Activated CD8-positive, alpha-beta T cell treated with anti-CD3 and anti-CD28 coated beads for 36 hours (primary cell): ENCODE results near the gene MAP3K5. TPM values are rescaled to one million over a fixed set of nuclear protein-coding genes. Genes with fewer than 3 reads are reported as not detected.
"Not testable (repeated sequence)": the region's sequence is repeated elsewhere in the genome, so short reads cannot be mapped to it uniquely, and the experiment has no call there.

Source experiments
- ATAC-seq: fragments of 200-7000 bp; cut with Tn5 transposase; one replicate; pipeline ENCODE4 v1.10.0; 2021; ENCODE audit warnings: mild to moderate bottlenecking, moderate library complexity
- CTCF ChIA-PET: fragments of 350-600 bp; sonication (Branson Sonifier 250); formaldehyde crosslinking; loops from one replicate; lab custom pipeline; 2021; ENCODE audit warnings: antibody characterized with exemption; lab: Charles Lee
- POLR2A ChIA-PET: fragments of 350-600 bp; sonication (Branson Sonifier 250); formaldehyde crosslinking; loops from one replicate; lab custom pipeline; 2021; ENCODE audit warnings: antibody characterized with exemption; lab: Charles Lee
- DNase-seq: peaks from one replicate; pipeline ENCODE4 v3.0.0-alpha.2; 2020
- H3K27ac Mint-ChIP-seq: one replicate; pipeline ENCODE4 v1.8.0; 2021; ENCODE audit warnings: mild to moderate bottlenecking, mixed read lengths
- H3K27me3 Mint-ChIP-seq: one replicate; pipeline ENCODE4 v1.8.0; 2021; ENCODE audit warnings: mixed read lengths
- H3K36me3 Mint-ChIP-seq: one replicate; pipeline ENCODE4 v1.8.0; 2021; ENCODE audit warnings: low read depth, mixed read lengths
- H3K4me1 Mint-ChIP-seq: one replicate; pipeline ENCODE4 v1.8.0; 2021; ENCODE audit warnings: low read depth, mixed read lengths
- H3K4me3 Mint-ChIP-seq: one replicate; pipeline ENCODE4 v1.8.0; 2021; ENCODE audit warnings: mild to moderate bottlenecking, moderate library complexity, mixed read lengths
- H3K9me3 Mint-ChIP-seq: one replicate; pipeline ENCODE4 v1.8.0; 2021; ENCODE audit warnings: mixed read lengths
- CTCF ChIP-seq: fragments of 200-600 bp; IDR thresholded peaks from one replicate; pipeline ENCODE4 v1.8.0; 2022; ENCODE audit warnings: antibody characterized with exemption, mild to moderate bottlenecking
- intact Hi-C: fragments of 100-400 bp; cut with micrococcal nuclease; formaldehyde crosslinking; loops from one replicate; pipeline ENCODE4 v1.10.0; 2022
- total RNA-seq, 2 experiments: library from RNA; stranded (reverse); gene quantifications; one replicate each; pipeline ENCODE4 v1.2.3, GENCODE V29; 2021

The MAP3K5 gene
- total RNA-seq, 2 experiments from 2014 or later, result 4.4 to 4.6 TPM

DNA sequence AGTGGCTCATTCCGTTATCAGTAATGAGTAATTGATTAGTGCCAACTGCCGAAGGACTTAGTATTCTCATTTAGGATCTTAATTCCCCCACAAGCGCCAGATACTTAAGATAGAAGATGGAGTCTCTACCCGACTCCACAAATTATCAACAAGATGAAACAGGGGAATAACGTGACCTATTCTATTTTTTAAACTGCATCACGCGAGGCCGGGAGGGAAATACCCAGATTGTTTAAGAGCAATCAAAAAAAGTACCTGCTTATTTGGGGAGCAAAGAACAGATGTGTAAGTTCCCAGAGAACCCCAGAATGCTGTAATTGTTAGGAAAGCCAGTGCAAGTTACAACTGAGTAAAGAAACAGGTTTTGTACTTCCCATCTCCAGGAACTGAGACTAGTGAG is 1.1 kb upstream of the MAP3K5 start:
- H3K27ac Mint-ChIP-seq, result peak overlapping the region; percentile 96
- H3K4me3 Mint-ChIP-seq, result peak overlapping the region; percentile 83
- peaks cover 27% of the 10 kb centered on the region for H3K4me1 Mint-ChIP-seq
- no peak for TF ChIP-seq CTCF
- CTCF ChIA-PET, result interaction anchor here (1.2 to 6.3 kb wide), 12 partner anchors 10 to 186 kb away, joined by 4 to 370 read pairs (median 15); no protein-coding TSS in a partner anchor
- peaks cover 3% of the 10 kb centered on the region for H3K36me3 Mint-ChIP-seq
- H3K27me3 Mint-ChIP-seq, result no peaks in the 10 kb centered on the region
- POLR2A ChIA-PET, result interaction anchor here (0.9 to 2.9 kb wide), 6 partner anchors 30 to 150 kb away, joined by 3 to 29 read pairs (median 6); partner anchors contain the start of gene PEX7
- ATAC-seq (no peak), DNase-seq (peak; percentile 50)
- intact Hi-C loops, result loop anchor here (1.0 kb wide), 1 partner anchor 149 kb away; no protein-coding TSS in a partner anchor
- no peaks in the 10 kb centered on the region for H3K9me3 Mint-ChIP-seq

DNA sequence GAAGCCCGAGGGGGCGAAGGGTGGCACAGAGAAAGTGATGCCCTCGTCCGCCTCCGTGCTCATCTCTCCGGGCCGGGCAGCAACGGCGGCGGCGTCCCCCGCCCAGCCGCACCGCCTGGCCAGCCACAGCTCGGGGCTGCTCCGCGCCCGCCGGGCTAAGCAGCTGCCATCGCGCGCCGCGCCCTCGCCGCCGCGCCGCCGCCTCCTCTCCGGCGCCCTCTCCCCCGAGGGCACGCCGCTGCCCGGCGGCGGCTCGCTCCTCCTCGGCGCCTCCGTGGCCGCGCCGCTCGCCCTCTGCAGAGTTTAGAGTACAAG is 225 bp downstream of the MAP3K5 start:
- POLR2A ChIA-PET, result interaction anchor here (0.7 to 2.9 kb wide), 26 partner anchors 9 to 502 kb away, joined by 3 to 29 read pairs (median 4); partner anchors contain the start of genes BCLAF1, PEX7 and SLC35D3
- Mint-ChIP-seq H3K4me1 (peaks cover 40% of the 10 kb centered on the region), H3K36me3 (peaks cover 3% of the 10 kb centered on the region), H3K27me3 (no peaks in the 10 kb centered on the region), H3K9me3 (no peaks in the 10 kb centered on the region), H3K4me3 (peak overlapping the region; percentile 83), H3K27ac (peak overlapping the region; percentile 96)
- intact Hi-C loops, result no loop called here
- CTCF ChIA-PET, result interaction anchor here (0.7 to 5.1 kb wide), 70 partner anchors 8 to 503 kb away, joined by 3 to 370 read pairs (median 6); partner anchors contain the start of genes BCLAF1 and PEX7
- DNase-seq, result no peak
- no peak for TF ChIP-seq CTCF
- no peak for ATAC-seq

GRCh38 chr6:136791296-136792094 is 782 bp downstream of the MAP3K5 start:
- POLR2A ChIA-PET, result interaction anchor here (0.7 to 2.9 kb wide), 21 partner anchors 8 to 501 kb away, joined by 3 to 29 read pairs (median 5); partner anchors contain the start of genes BCLAF1, PEX7 and SLC35D3
- H3K27ac Mint-ChIP-seq, result peak overlapping the region; percentile 89
- no peaks in the 10 kb centered on the region for H3K9me3 Mint-ChIP-seq
- CTCF ChIA-PET, result interaction anchor here (0.7 to 5.1 kb wide), 62 partner anchors 8 to 503 kb away, joined by 3 to 370 read pairs (median 6); partner anchors contain the start of gene PEX7
- ATAC-seq (peak; percentile 4), DNase-seq (peak; percentile 65)
- no peaks in the 10 kb centered on the region for H3K27me3 Mint-ChIP-seq
- peak overlapping the region; percentile 83 for H3K4me3 Mint-ChIP-seq
- H3K36me3 Mint-ChIP-seq, result peaks cover 3% of the 10 kb centered on the region
- TF ChIP-seq CTCF, result no peak
- intact Hi-C loops, result no loop called here
- peaks cover 42% of the 10 kb centered on the region for H3K4me1 Mint-ChIP-seq

- intact Hi-C loops, result no loop called here
- Mint-ChIP-seq H3K27ac (peak overlapping the region; percentile 89), H3K9me3 (no peaks in the 10 kb centered on the region), H3K4me3 (peak overlapping the region; percentile 83), H3K27me3 (no peaks in the 10 kb centered on the region), H3K36me3 (peaks cover 3% of the 10 kb centered on the region), H3K4me1 (peaks cover 47% of the 10 kb centered on the region)
- no peak for ATAC-seq
- ChIA-PET CTCF (interaction anchor here (0.8 to 5.1 kb wide), 4 partner anchors 27 to 207 kb away, joined by 3 to 370 read pairs (median 44); no protein-coding TSS in a partner anchor), POLR2A (interaction anchor here (2.1 to 2.7 kb wide), 2 partner anchors 27 to 147 kb away, joined by 8 to 14 read pairs; no protein-coding TSS in a partner anchor)
- no peak for DNase-seq
- no peak for TF ChIP-seq CTCF
Observed at GRCh38 chr6:136790411-136791295, 1.6 kb downstream of the MAP3K5 start.

- not testable (repeated sequence) for H3K9me3 Mint-ChIP-seq, ATAC-seq, DNase-seq, H3K36me3 Mint-ChIP-seq, H3K4me3 Mint-ChIP-seq, H3K27me3 Mint-ChIP-seq
- H3K27ac Mint-ChIP-seq, result peak overlapping the region; percentile 55
- CTCF ChIA-PET, result interaction anchor here (3.6 to 5.1 kb wide), 3 partner anchors 26 to 143 kb away, joined by 31 to 370 read pairs (median 56); no protein-coding TSS in a partner anchor
- intact Hi-C loops, result loop anchor here (5.0 to 10.0 kb wide), 2 partner anchors 37 to 65 kb away; no protein-coding TSS in a partner anchor
- peaks cover 59% of the 10 kb centered on the region for H3K4me1 Mint-ChIP-seq
- POLR2A ChIA-PET, result interaction anchor here (1.5 to 2.1 kb wide), 2 partner anchors 18 to 146 kb away, joined by 4 to 8 read pairs; no protein-coding TSS in a partner anchor
Observed at GRCh38 chr6:136789440-136789839, 2.8 kb downstream of the MAP3K5 start.
